ENCODE measurements around the gene CANT1. TPM values are rescaled to one million over a fixed set of nuclear protein-coding genes. Genes with fewer than 3 reads are reported as not detected.

CANT1 gene
- total RNA-seq, 6 experiments from 2014 or later = 84.2 to 103 (median 92.4) TPM

GRCh38 chr17:79003661-79004411, 5.7 kb downstream of the CANT1 start:
- Mint-ChIP-seq H3K9me3 (no peaks in the 10 kb centered on the region), H3K4me1 (ENCODE audit: low read depth) (peaks cover 22% of the 10 kb centered on the region), H3K36me3 (ENCODE audit: low read depth) (peaks cover 19% of the 10 kb centered on the region), H3K4me3 (no peak overlapping the region), H3K27me3 (ENCODE audit: insufficient read depth) (no peaks in the 10 kb centered on the region; the same call in 1 of the 2 replicates), H3K27ac (no peak overlapping the region)
- no peak for TF ChIP-seq CTCF (IDR thresholded peaks at IDR 0.05)
- no peak for DNase-seq

- DNase-seq = no peak
- Mint-ChIP-seq H3K27ac (no peak overlapping the region; the same call in 1 of the 2 replicates), H3K4me1 (ENCODE audit: low read depth) (peaks cover 14% of the 10 kb centered on the region), H3K36me3 (ENCODE audit: low read depth) (peaks cover 12% of the 10 kb centered on the region), H3K27me3 (ENCODE audit: insufficient read depth) (no peaks in the 10 kb centered on the region; the same call in 1 of the 2 replicates), H3K9me3 (no peaks in the 10 kb centered on the region), H3K4me3 (no peak overlapping the region)
- no peak for TF ChIP-seq CTCF (IDR thresholded peaks at IDR 0.05)
Observed at GRCh38 chr17:79002796-79003593, 6.6 kb downstream of the CANT1 start.

- H3K4me3 Mint-ChIP-seq = no peak overlapping the region
Observed at GRCh38 chr17:79002291-79002690, 7.3 kb downstream of the CANT1 start.

GRCh38 chr17:79001190-79002020, 8.2 kb downstream of the CANT1 start:
- Mint-ChIP-seq H3K27ac (no peak overlapping the region), H3K4me3 (no peak overlapping the region), H3K27me3 (ENCODE audit: insufficient read depth) (no peaks in the 10 kb centered on the region; the same call in 1 of the 2 replicates), H3K9me3 (no peaks in the 10 kb centered on the region), H3K36me3 (ENCODE audit: low read depth) (peaks cover 12% of the 10 kb centered on the region), H3K4me1 (ENCODE audit: low read depth) (no peaks in the 10 kb centered on the region; the same call in 1 of the 2 replicates)
- no peak for TF ChIP-seq CTCF (IDR thresholded peaks at IDR 0.05)
- no peak for DNase-seq

More at GRCh38 chr17:79002291-79002690, 7.3 kb downstream of the CANT1 start:
- no peak for TF ChIP-seq CTCF (IDR thresholded peaks at IDR 0.05)
- H3K27me3 Mint-ChIP-seq (ENCODE audit: insufficient read depth) = no peaks in the 10 kb centered on the region; the same call in 1 of the 2 replicates
- H3K27ac Mint-ChIP-seq = no peak overlapping the region
- peaks cover 16% of the 10 kb centered on the region for H3K36me3 Mint-ChIP-seq (ENCODE audit: low read depth)
- peaks cover 7% of the 10 kb centered on the region for H3K4me1 Mint-ChIP-seq (ENCODE audit: low read depth)
- no peaks in the 10 kb centered on the region for H3K9me3 Mint-ChIP-seq
- DNase-seq = no peak

Measured in HFFc6 (cell line).